ENCODE results near the gene CCNJL.

GRCh38 chr5:160291467-160291866, 20.9 kb downstream of the CCNJL start:
- TF ChIP-seq POLR2A (IDR thresholded peaks at IDR 0.05), result no peak
- TF ChIP-seq CTCF (IDR thresholded peaks at IDR 0.05 in 4 of 5, conservative IDR thresholded peaks at IDR 0.05 in 1 of 5), result no peak
